HG03469 (cell line): Measurements from ENCODE around the gene KCNH8.
"Not testable (repeated sequence)": the region's sequence is repeated elsewhere in the genome, so short reads cannot be mapped to it uniquely, and the experiment has no call there.

Source experiments
- ATAC-seq: cut with Tn5 transposase; IDR thresholded peaks from one replicate; pipeline ENCODE4 v1.9.1; 2021; ENCODE audit warnings: mild to moderate bottlenecking, moderate library complexity, moderate number of reproducible peaks; ENCODE audit not compliant: unreplicated experiment

Gene KCNH8

DNA sequence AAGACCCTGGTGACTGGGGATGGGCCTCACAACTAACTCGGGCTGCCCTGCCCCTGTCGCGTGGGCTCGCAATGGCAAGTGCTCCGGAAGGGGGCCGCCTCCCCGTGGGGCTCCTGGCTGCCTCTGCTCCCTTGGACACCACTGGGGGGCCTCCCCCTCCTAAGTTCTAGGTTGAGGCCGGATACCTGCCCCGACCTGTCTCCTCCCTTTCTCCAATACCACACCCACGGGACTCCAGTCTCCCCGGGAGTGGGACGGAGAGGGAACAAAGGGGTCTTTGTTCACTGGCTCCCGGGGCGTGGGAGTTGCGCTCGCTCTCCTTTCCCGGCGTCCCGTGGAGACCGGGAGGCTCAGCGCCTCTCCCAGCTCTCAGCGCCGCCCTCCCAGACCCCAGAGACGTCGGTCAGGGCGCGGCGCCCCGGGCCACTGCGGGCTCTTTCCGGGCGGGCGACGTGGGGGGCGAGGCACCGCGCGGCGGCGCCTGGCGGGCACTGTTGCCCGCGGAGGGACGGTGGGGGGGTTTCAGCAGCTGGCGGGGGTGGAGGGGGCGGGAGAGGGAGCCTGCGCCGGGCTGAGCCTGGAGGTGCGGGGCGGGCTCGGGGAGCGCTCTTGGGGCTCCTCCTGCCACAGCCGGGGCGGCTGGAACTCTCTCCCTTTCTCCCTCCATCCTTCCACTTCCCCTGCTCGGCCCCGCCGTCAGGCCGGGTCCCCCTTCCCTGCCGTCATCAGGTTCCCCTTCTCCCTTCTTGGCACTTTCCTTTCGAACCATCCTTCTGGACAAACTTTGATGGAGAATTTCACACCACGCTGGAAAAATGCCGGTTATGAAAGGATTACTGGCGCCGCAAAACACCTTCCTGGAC is at the start of gene KCNH8:
KCNH8 (plus strand) TSS at position 606 of the 863 bp plus-strand sequence; CDS start at position 816, 210 bp downstream.
- no peak for ATAC-seq

GRCh38 chr3:19102654-19103290 is 45.5 kb upstream of the KCNH8 start:
- ATAC-seq = not testable (repeated sequence)

- no peak for ATAC-seq
Measured at GRCh38 chr3:19103510-19103909, 44.8 kb upstream of the KCNH8 start.

DNA sequence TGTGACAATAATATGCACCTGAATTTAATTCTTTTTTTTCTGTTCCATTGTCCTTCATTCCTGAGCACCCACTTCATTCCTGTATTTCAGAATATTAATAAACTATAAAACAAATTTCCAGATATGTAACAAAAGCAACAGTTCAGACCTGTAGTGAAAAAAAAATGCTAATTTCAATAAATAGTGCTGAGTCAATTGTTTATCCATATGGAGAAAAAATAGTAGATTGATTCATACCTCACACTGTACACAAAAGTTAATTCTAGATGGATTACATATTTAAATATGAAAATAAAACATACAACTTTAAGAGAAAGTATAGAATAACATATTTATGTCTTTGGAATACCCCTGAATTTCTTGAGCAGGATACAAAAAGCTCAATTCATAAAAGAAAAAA is 43.9 kb upstream of the KCNH8 start:
- ATAC-seq = no peak

DNA sequence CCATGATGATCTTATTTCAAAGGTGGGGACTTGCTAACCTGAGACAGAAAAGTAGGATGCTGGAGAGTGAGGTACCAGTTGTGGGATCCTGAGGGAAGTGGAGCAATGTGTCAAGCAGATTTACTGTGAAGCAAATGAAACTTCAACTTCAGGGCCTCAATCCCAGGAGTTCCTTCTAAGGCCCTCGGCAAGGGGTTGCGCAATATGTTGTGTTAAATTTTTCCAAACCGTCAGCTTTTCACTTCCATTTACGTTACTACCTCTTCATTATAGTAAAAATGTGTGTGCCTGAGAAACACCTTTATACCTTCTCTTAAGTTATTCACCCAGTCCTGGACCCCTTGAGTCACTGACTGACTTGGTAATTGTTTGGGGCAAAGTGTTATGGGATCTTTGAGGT is 42.5 kb upstream of the KCNH8 start:
- ATAC-seq = no peak

DNA sequence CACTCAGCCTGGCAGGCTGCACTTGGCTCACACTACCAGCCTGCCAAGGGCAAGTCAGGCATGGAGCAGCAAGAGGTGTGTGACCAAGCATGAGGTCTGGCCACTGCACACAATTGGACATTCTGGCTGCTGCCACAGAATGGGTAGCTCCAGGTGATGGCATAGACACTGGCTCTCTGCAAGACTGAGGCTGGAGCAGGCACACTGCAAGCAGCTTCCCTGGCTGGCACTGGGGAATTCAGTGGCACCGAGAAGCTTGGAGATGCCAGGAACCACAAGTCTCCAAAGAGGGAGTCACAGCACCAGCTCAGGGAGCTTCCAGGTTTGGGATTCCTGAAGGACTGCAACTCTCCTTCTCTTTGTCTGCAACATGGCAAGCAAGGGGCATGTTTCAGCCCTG is 42.0 kb upstream of the KCNH8 start:
- no peak for ATAC-seq

DNA sequence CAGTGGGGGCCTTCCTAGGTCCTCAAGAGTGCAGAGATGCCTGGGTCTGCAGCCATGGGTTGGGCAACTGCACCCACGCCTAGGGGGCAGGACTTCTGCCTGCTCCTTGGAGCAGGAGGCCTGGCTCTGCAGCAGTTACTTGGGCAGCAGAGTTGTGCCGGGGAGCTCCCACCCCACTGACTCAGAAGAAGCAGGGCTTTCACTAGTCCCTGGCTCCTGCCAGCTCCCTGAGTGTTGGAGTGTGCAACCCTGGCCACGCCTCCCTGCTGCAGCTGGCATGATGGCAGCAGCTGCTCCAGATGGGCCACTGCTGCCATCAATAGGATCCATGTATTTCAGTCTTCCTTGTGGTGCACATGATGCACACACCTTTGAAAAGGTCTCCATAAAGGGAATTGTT is 40.6 kb upstream of the KCNH8 start:
- ATAC-seq = no peak

DNA sequence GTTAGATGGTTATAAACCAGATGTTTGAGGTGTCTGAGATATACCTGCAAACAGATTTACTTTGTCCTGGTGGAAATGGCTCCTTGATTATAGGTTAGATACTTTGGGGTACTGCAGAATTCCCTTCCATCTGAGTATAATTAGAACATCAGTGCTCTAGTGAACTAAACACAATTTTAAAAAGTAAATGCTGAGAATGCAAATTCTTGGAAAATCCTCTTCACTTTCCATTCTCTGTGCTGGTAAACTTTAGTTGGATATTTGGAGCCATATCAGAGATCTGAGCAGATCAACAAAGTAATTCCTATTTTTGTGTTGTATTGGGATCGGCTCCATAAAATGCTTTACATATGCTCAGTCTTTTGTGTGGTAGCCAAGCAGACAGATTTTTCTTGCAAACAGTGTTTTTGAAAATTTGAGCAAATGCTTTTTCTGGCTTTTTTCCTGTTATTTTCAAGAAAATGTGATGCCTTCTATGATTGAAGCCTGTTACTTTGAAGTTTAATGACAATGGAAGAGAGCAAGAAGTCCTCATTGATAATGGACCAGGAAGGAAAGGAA is 37.9 kb upstream of the KCNH8 start:
- no peak for ATAC-seq

- ATAC-seq = no peak
Measured at GRCh38 chr3:19114461-19114860, 33.8 kb upstream of the KCNH8 start.

DNA sequence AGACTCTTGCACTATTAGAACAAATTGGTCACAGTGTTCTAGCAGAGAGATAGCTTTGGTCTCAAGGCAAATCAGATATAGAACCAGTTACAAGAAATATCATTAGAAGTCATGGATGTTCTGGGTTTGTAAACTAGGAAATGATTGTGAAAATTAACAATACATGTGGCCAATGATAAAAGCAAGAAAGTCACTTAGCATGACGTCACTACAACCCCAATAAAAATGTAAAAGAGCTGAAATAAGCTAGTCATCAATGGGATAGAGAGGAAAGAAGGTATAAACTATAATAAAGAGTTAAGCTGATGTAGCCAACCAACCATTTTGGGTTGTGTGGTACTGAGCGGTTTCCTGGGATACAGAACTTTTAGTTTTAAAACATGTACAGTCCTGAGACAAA is 32.1 kb upstream of the KCNH8 start:
- ATAC-seq = no peak

- no peak for ATAC-seq
Measured at GRCh38 chr3:19124752-19125151, 23.6 kb upstream of the KCNH8 start.

DNA sequence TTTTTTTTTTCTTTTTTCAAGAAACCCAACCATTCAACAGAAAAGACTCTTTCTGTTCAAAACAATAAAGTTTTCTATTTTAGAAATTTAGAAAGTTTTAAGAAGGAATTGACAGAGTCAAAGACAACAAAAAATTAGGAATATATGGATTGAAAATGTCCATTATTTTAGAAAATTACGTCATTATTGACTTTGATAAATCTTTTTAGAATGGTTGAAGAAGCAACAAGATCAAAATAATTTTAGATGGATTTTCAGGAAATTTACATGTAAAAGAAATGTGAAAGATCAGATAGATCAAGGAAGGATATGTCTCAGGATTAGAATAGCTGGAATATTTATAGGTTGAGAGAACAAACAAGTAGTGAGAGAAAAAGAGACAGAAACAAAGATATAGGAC is 8.4 kb upstream of the KCNH8 start:
- no peak for ATAC-seq

DNA sequence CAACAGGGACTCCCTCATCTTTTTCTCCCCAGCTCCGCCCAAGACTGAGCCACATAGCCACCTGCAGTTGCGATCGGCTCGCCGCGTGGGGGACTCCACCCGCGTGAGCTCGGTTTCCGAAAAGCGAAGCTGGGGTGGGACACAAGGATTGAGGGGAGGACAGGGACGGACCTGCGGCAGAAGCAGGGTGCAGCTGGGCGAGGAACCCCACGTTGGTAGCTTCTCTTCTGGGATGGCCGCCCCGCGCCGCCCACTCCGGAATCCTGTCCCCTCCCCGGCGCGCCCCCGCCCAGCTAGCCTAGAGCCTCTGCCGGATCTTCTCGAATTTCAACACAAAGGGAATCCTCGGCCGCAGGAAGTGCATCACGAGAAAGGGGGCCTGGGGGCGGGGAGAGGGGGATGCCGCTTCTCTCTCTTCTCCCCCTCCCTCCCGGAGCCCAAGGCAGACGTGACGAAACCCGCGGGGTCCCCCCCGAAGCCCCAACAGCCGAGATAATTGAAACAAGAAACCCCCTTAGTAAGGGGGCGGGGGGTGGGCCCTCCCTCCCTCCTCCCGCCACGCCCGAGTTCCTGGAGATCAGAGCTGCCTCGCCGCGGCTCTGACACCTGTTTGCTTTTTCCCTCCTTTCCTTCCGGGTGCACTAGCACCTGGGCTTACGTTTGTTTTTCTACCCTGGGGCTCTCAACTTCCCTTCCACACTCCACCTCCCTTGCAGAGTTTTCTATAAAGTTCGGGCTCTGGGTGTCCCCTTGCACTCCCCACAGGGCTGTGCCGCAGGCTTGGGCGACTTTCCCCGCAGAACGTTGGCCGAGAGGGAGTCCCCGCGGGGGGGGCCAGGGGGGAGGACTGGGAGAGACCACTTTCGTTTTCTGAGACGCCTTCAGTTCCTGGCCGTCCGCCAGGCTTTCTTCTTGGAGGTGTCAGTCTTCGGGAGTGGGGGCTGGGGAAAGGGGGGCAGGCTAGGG is 1.3 kb upstream of the KCNH8 start:
- peak; percentile 66 for ATAC-seq

GRCh38 chr3:19148768-19149091 is 420 bp downstream of the KCNH8 start:
- ATAC-seq = no peak

- ATAC-seq = no peak
Measured at GRCh38 chr3:19149368-19149767, 1.1 kb downstream of the KCNH8 start.

DNA sequence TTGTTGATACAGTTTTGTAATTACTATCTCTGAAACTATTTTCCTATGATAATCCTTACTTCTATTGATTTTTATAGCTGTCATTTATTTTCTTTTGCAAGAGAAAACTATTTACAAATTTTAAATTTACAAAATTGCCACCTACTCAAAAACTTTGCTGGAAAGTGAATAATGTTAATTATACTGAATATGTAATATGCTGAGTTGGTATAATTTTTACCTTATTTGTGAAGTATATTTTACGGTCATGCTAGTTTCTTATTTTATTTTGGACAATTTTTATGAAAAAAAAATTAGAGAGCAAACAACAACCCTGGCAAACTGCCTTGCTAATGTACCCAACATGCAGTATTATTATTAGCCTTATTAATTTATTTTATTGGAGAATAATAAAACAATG is 2.9 kb downstream of the KCNH8 start:
- ATAC-seq = no peak

- ATAC-seq = no peak
Measured at GRCh38 chr3:19154693-19155250, 6.5 kb downstream of the KCNH8 start.

DNA sequence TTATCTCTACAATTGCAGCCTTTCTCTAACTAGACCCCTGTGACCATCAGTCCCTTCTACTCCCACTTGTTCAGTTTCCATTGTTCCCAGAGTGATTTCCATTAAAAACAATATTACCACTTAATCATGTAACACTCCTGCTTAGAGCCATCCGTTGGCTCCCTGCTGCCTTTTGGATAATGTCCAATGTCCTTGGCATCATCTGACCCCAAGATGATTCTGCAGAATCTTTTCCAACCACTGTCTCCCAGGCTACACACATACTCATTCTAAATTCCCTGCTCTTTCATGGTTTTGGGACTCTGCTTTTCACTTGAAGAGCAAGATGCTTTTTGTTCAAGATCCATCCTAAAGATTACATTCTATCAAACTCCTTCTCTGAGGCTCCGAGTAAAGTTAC is 7.1 kb downstream of the KCNH8 start:
- ATAC-seq = no peak

GRCh38 chr3:19159966-19160635 is 11.8 kb downstream of the KCNH8 start:
- ATAC-seq = no peak

- no peak for ATAC-seq
Measured at GRCh38 chr3:19165654-19166053, 17.3 kb downstream of the KCNH8 start.
